ENCODE results near the gene OSER1. TPM values are rescaled to one million over a fixed set of nuclear protein-coding genes. Genes with fewer than 3 reads are reported as not detected.

The OSER1 gene
- polyA plus RNA-seq, 1 of the 3 experiments (the other 2 are of a cell fraction): 22.3 TPM

GRCh38 chr20:44251284-44251683, 40.7 kb upstream of the OSER1 start:
- ChIA-PET CTCF (interaction anchor here (0.7 to 2.9 kb wide), 3 partner anchors 21 to 33 kb away, joined by 3 to 11 read pairs (median 3); no protein-coding TSS in a partner anchor), POLR2A (no interaction called here)
- no peak overlapping the region for H2AFZ ChIP-seq (ENCODE audit: low read depth)
- no peaks in the 10 kb centered on the region for H3K9me2 ChIP-seq
- no peaks in the 10 kb centered on the region for H3K9me3 ChIP-seq
- H3K4me2 ChIP-seq: no peak overlapping the region
- DNase-seq: no peak
- peaks cover 5% of the 10 kb centered on the region; the same call in 1 of the 2 replicates for H3K27me3 ChIP-seq (ENCODE audit: insufficient read depth)
- H3F3A ChIP-seq (replicated peaks; ENCODE audit: insufficient read depth): no peaks in the 10 kb centered on the region
- no peak overlapping the region for H3K9ac ChIP-seq
- no peaks in the 10 kb centered on the region for H3K36me3 ChIP-seq (replicated peaks in 1 of 2; ENCODE audit: control insufficient read depth in 1 of 2, insufficient read depth in 2 of 2, low read length in 1 of 2)
- H3K79me2 ChIP-seq (ENCODE audit: insufficient read depth): no peaks in the 10 kb centered on the region
- no peak overlapping the region for H3K27ac ChIP-seq (ENCODE audit: low read depth in 2 of 2, low read length in 1 of 2)
- no peak for TF ChIP-seq SIN3A (IDR thresholded peaks at IDR 0.05; ENCODE audit: borderline replicate concordance, low read depth, low read length)
- TF ChIP-seq CTCF (IDR thresholded peaks at IDR 0.05): no peak
- TF ChIP-seq RCOR1 (IDR thresholded peaks at IDR 0.05; ENCODE audit: low read length): no peak
- TF ChIP-seq MAX (IDR thresholded peaks at IDR 0.05; ENCODE audit: low read depth): no peak
- TF ChIP-seq GABPA (IDR thresholded peaks at IDR 0.05; ENCODE audit: low read depth): no peak
- no peak for TF ChIP-seq EP300 (IDR thresholded peaks at IDR 0.05; ENCODE audit: borderline replicate concordance in 1 of 2, low read depth in 1 of 2, low read length in 1 of 2)
- TF ChIP-seq USF2 (IDR thresholded peaks at IDR 0.05; ENCODE audit: borderline replicate concordance, low read depth, low read length): no peak
- TF ChIP-seq TCF12 (IDR thresholded peaks at IDR 0.05): no peak
- no peak for TF ChIP-seq SMC3 (IDR thresholded peaks at IDR 0.05; ENCODE audit: low read depth, low read length)
- no peak for TF ChIP-seq ELF1 (IDR thresholded peaks at IDR 0.05)
- TF ChIP-seq RAD21 (IDR thresholded peaks at IDR 0.05; ENCODE audit: low read length): no peak
- no peak for TF ChIP-seq TEAD4 (IDR thresholded peaks at IDR 0.05; ENCODE audit: borderline replicate concordance, insufficient read depth)
- TF ChIP-seq PBX3 (IDR thresholded peaks at IDR 0.05): no peak
- no peak for TF ChIP-seq REST (IDR thresholded peaks at IDR 0.05; ENCODE audit: low read depth, low read length)
- TF ChIP-seq TAF1 (IDR thresholded peaks at IDR 0.05; ENCODE audit: borderline replicate concordance, low read depth, low read length): no peak
- no peak overlapping the region for H3K4me3 ChIP-seq (ENCODE audit: low read depth in 2 of 2, low read length in 1 of 2)
- peaks cover 0 to 3% of the 10 kb centered on the region in 2 experiments; a peak in 2 of 4 replicates for H3K4me1 ChIP-seq (ENCODE audit: control insufficient read depth in 1 of 2, insufficient read depth in 2 of 2, low read depth in 1 of 2, low read length in 1 of 2)
- no peaks in the 10 kb centered on the region for H4K20me1 ChIP-seq (ENCODE audit: insufficient read depth)
- WGBS (ENCODE audit: low lambda C conversion rate): 27% methylated on average over 3 of the region's 4 CpGs

Data from SK-N-SH (cell line).